H9 (cell line): Measurements from ENCODE around the gene TFPI. TPM values are rescaled to one million over a fixed set of nuclear protein-coding genes. Genes with fewer than 3 reads are reported as not detected.

Source experiments
- DNase-seq: peaks from one replicate; pipeline ENCODE4 v3.0.0-alpha.2; 2017
- H2AFZ ChIP-seq: one replicate; pipeline ENCODE4 v1.6.1; 2013; ENCODE audit warnings: mild to moderate bottlenecking, low read length, control low read depth, moderate library complexity
- H2AK5ac ChIP-seq: 2 replicates; pipeline ENCODE4 v1.6.1; 2013; ENCODE audit warnings: low read length, control low read depth, mixed read lengths; ENCODE audit not compliant: insufficient read length
- H2BK120ac ChIP-seq: one replicate; pipeline ENCODE4 v1.6.1; 2013; ENCODE audit warnings: low read depth, mild to moderate bottlenecking, low read length, control low read depth, inconsistent platforms; ENCODE audit not compliant: poor library complexity, severe bottlenecking
- H2BK12ac ChIP-seq: 2 replicates; pipeline ENCODE4 v1.6.1; 2013; ENCODE audit warnings: low read length, control low read depth, mixed read lengths, low read depth; ENCODE audit not compliant: insufficient read length
- H2BK15ac ChIP-seq: 2 replicates; pipeline ENCODE4 v1.6.1; 2013; ENCODE audit warnings: low read depth, low read length, control low read depth
- H2BK20ac ChIP-seq: one replicate; pipeline ENCODE4 v1.6.1; 2013; ENCODE audit warnings: low read depth, mild to moderate bottlenecking, low read length, control low read depth, inconsistent platforms; ENCODE audit not compliant: poor library complexity, severe bottlenecking
- H2BK5ac ChIP-seq: 2 replicates; pipeline ENCODE4 v1.6.1; 2013; ENCODE audit warnings: low read length, control low read depth, mixed read lengths; ENCODE audit not compliant: insufficient read length
- H3K14ac ChIP-seq: 2 replicates; pipeline ENCODE4 v1.6.1; 2013; ENCODE audit warnings: low read length, control low read depth; ENCODE audit not compliant: insufficient read depth
- H3K18ac ChIP-seq: 2 replicates; pipeline ENCODE4 v1.6.1; 2013; ENCODE audit warnings: low read depth, mild to moderate bottlenecking, mixed read lengths, low read length, control low read depth; ENCODE audit not compliant: insufficient read length
- H3K23ac ChIP-seq: 2 replicates; pipeline ENCODE4 v1.6.1; 2013; ENCODE audit warnings: low read length, control low read depth, mixed read lengths, low read depth; ENCODE audit not compliant: insufficient read length
- H3K23me2 ChIP-seq: 2 replicates; pipeline ENCODE4 v1.6.1; 2013; ENCODE audit warnings: low read depth, mild to moderate bottlenecking, mixed read lengths, low read length, control low read depth; ENCODE audit not compliant: insufficient read length, poor library complexity, severe bottlenecking
- H3K27ac ChIP-seq: 2 replicates; pipeline ENCODE4 v1.5.1; 2013; ENCODE audit warnings: low read length, control low read depth, mixed read lengths, low read depth; ENCODE audit not compliant: insufficient read length
- H3K27me3 ChIP-seq: 2 replicates; pipeline ENCODE4 v1.6.1; 2013; ENCODE audit warnings: low read length, control low read depth, inconsistent platforms; ENCODE audit not compliant: insufficient read depth
- H3K4ac ChIP-seq: 2 replicates; pipeline ENCODE4 v1.6.1; 2013; ENCODE audit warnings: low read depth, mild to moderate bottlenecking, control low read depth, inconsistent platforms, low read length, moderate library complexity
- H3K4me1 ChIP-seq: 2 replicates; pipeline ENCODE4 v1.6.1; 2013; ENCODE audit warnings: low read length, control low read depth, inconsistent platforms; ENCODE audit not compliant: insufficient read depth
- H3K4me2 ChIP-seq: 2 replicates; pipeline ENCODE4 v1.6.1; 2013; ENCODE audit warnings: low read length, control low read depth, mixed read lengths; ENCODE audit not compliant: insufficient read length, insufficient read depth
- H3K56ac ChIP-seq: 2 replicates; pipeline ENCODE4 v1.6.1; 2013; ENCODE audit warnings: low read depth, mild to moderate bottlenecking, mixed read lengths, low read length, control low read depth; ENCODE audit not compliant: insufficient read length
- H3K79me1 ChIP-seq: 2 replicates; pipeline ENCODE4 v1.6.1; 2013; ENCODE audit warnings: low read depth, mild to moderate bottlenecking, moderate library complexity, low read length, control low read depth, inconsistent platforms; ENCODE audit not compliant: insufficient read depth, poor library complexity, severe bottlenecking
- H3K79me2 ChIP-seq: 2 replicates; pipeline ENCODE4 v1.6.1; 2013; ENCODE audit warnings: low read length, control low read depth, inconsistent platforms; ENCODE audit not compliant: insufficient read depth
- H3K9ac ChIP-seq: 2 replicates; pipeline ENCODE4 v1.6.1; 2013; ENCODE audit warnings: low read length, control low read depth, mixed read lengths; ENCODE audit not compliant: insufficient read length; ENCODE audit errors: extremely low read depth
- H3K9me3 ChIP-seq: one replicate; pipeline ENCODE4 v1.6.1; 2013; ENCODE audit warnings: low read depth, low read length, inconsistent platforms; ENCODE audit not compliant: control insufficient read depth
- H3T11ph ChIP-seq: one replicate; pipeline ENCODE4 v1.6.1; 2013; ENCODE audit warnings: mild to moderate bottlenecking, low read length, control low read depth, inconsistent platforms
- H4K20me1 ChIP-seq: one replicate; pipeline ENCODE4 v1.6.1; 2013; ENCODE audit not compliant: control insufficient read depth, insufficient read length, insufficient read depth
- H4K5ac ChIP-seq: 2 replicates; pipeline ENCODE4 v1.6.1; 2013; ENCODE audit warnings: low read depth, mild to moderate bottlenecking, mixed read lengths, low read length, control low read depth; ENCODE audit not compliant: insufficient read length
- H4K8ac ChIP-seq: replicated peaks from 2 replicates; pipeline ENCODE4 v1.6.1; 2013; ENCODE audit warnings: low read length, control low read depth, mixed read lengths, low read depth; ENCODE audit not compliant: insufficient read length
- H4K91ac ChIP-seq: 2 replicates; pipeline ENCODE4 v1.6.1; 2013; ENCODE audit warnings: low read depth, mild to moderate bottlenecking, moderate library complexity, mixed read lengths, low read length, control low read depth; ENCODE audit not compliant: insufficient read length
- H3K27ac Mint-ChIP-seq, 3 experiments: 2 replicates in 2 of 3; 3 replicates in 1 of 3; pipeline ENCODE4 v1.8.0; 2020 to 2021; ENCODE audit warnings: mixed read lengths in 3 of 3, mild to moderate bottlenecking in 1 of 3, moderate library complexity in 1 of 3
- H3K27me3 Mint-ChIP-seq: 2 replicates; pipeline ENCODE4 v1.8.0; 2021; ENCODE audit warnings: low read depth, mild to moderate bottlenecking, moderate library complexity, mixed read lengths
- H3K36me3 Mint-ChIP-seq, 3 experiments: 2 replicates in 2 of 3; 3 replicates in 1 of 3; pipeline ENCODE4 v1.8.0; 2020 to 2021; ENCODE audit warnings: low read depth in 3 of 3, mixed read lengths in 3 of 3; ENCODE audit not compliant: insufficient read depth in 1 of 3
- H3K4me1 Mint-ChIP-seq, 2 experiments: 2 replicates each; pipeline ENCODE4 v1.8.0; 2020; ENCODE audit warnings: mixed read lengths in 2 of 2
- H3K4me3 Mint-ChIP-seq, 2 experiments: 2 replicates in 1 of 2; 3 replicates in 1 of 2; pipeline ENCODE4 v1.8.0; 2020 to 2021; ENCODE audit warnings: mild to moderate bottlenecking in 2 of 2, mixed read lengths in 2 of 2, moderate library complexity in 1 of 2
- H3K9me3 Mint-ChIP-seq, 2 experiments: 2 replicates in 1 of 2; 3 replicates in 1 of 2; pipeline ENCODE4 v1.8.0; 2020; ENCODE audit warnings: mild to moderate bottlenecking in 2 of 2, mixed read lengths in 2 of 2, moderate library complexity in 1 of 2
- WGBS: extraction: QIAGEN DNeasy Blood & Tissue Kit; methylation state at CpG from one replicate; pipeline ENCODE4 v1.1.7; 2013; ENCODE audit warnings: missing lambda C conversion rate, low lambda C conversion rate, mixed read lengths; ENCODE audit not compliant: insufficient read length; ENCODE audit errors: extremely low coverage; 5-methylcytosine and 5-hydroxymethylcytosine counted together
- total RNA-seq: library from RNA; stranded (reverse); gene quantifications from 2 replicates; pipeline ENCODE4 v1.2.1, GENCODE V29; 2021
- TF ChIP-seq, protein P1 (sequence below): fragments of 200-600 bp; sonication (generic); conservative IDR thresholded peaks from 3 replicates; pipeline ENCODE4 v1.8.0; 2021; ENCODE audit warnings: antibody characterized with exemption, mild to moderate bottlenecking

Gene TFPI
- total RNA-seq, 1 experiment from 2014 or later, result 5.8 TPM

- no peaks in the 10 kb centered on the region for H3K4me1 Mint-ChIP-seq
- no peak overlapping the region for H3K27ac Mint-ChIP-seq
- H3K4me3 Mint-ChIP-seq, result no peak overlapping the region
- WGBS, result no CpG with 5 or more reads among the region's 3 CpGs
- H3K9me3 Mint-ChIP-seq, result no peaks in the 10 kb centered on the region
- 0 out of 2 replicates have a peak, but pooled peaks cover under 1% of the 10 kb centered on the region for H3K4me1 ChIP-seq
- H3K79me2 ChIP-seq, result no peaks in the 10 kb centered on the region
- no peak overlapping the region for H3K23ac ChIP-seq
- no peak for DNase-seq
- no peaks in the 10 kb centered on the region for H3K27me3 ChIP-seq
- no peak overlapping the region for H3K4me2 ChIP-seq
- H2BK12ac ChIP-seq, result no peak overlapping the region
- H2BK15ac ChIP-seq, result no peak overlapping the region
- no peaks in the 10 kb centered on the region for H3K23me2 ChIP-seq
- no peak overlapping the region for H4K8ac ChIP-seq
- no peak overlapping the region for H2BK120ac ChIP-seq
- no peak overlapping the region for H3K9ac ChIP-seq
- no peak overlapping the region for H2BK5ac ChIP-seq
- H3K27ac ChIP-seq, result no peak overlapping the region
- no peak overlapping the region for H2BK20ac ChIP-seq
- no peak overlapping the region for H2AK5ac ChIP-seq
- no peak overlapping the region for H2AFZ ChIP-seq
- H3K9me3 ChIP-seq, result no peaks in the 10 kb centered on the region
- no peaks in the 10 kb centered on the region for H3K36me3 Mint-ChIP-seq
- no peaks in the 10 kb centered on the region for H4K20me1 ChIP-seq
- no peak overlapping the region for H3K4ac ChIP-seq
- no peak overlapping the region for H3K18ac ChIP-seq
- no peak overlapping the region for H3K14ac ChIP-seq
- no peak overlapping the region for H3T11ph ChIP-seq
- H3K27me3 Mint-ChIP-seq, result no peaks in the 10 kb centered on the region
- H4K91ac ChIP-seq, result no peak overlapping the region
- no peak overlapping the region for H4K5ac ChIP-seq
- H3K79me1 ChIP-seq, result no peaks in the 10 kb centered on the region
- no peak overlapping the region for H3K56ac ChIP-seq
- TF ChIP-seq, protein P1, sequence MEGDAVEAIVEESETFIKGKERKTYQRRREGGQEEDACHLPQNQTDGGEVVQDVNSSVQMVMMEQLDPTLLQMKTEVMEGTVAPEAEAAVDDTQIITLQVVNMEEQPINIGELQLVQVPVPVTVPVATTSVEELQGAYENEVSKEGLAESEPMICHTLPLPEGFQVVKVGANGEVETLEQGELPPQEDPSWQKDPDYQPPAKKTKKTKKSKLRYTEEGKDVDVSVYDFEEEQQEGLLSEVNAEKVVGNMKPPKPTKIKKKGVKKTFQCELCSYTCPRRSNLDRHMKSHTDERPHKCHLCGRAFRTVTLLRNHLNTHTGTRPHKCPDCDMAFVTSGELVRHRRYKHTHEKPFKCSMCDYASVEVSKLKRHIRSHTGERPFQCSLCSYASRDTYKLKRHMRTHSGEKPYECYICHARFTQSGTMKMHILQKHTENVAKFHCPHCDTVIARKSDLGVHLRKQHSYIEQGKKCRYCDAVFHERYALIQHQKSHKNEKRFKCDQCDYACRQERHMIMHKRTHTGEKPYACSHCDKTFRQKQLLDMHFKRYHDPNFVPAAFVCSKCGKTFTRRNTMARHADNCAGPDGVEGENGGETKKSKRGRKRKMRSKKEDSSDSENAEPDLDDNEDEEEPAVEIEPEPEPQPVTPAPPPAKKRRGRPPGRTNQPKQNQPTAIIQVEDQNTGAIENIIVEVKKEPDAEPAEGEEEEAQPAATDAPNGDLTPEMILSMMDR, result no peak
Measured at GRCh38 chr2:187440101-187440675, 114.0 kb downstream of the TFPI start.
